Endometrium (tissue), 2 donors: Measurements from ENCODE around the gene IKBKE.

Source experiments
- FAIRE-seq: peaks from 2 replicates; lab custom pipeline; 2012; peaks lifted over from hg19 to GRCh38; lab: Jason Lieb, UNC
- donor health status: control.
- donor health status: control.

Gene IKBKE

DNA sequence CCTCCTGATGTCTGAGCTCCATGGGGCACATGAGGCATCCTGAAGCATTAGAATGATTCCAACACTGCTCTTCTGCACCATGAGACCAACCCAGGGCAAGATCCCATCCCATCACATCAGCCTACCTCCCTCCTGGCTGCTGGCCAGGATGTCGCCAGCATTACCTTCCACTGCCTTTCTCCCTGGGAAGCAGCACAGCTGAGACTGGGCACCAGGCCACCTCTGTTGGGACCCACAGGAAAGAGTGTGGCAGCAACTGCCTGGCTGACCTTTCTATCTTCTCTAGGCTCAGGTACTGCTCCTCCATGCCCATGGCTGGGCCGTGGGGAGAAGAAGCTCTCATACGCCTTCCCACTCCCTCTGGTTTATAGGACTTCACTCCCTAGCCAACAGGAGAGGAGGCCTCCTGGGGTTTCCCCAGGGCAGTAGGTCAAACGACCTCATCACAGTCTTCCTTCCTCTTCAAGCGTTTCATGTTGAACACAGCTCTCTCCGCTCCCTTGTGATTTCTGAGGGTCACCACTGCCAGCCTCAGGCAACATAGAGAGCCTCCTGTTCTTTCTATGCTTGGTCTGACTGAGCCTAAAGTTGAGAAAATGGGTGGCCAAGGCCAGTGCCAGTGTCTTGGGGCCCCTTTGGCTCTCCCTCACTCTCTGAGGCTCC, 26.0 kb downstream of the IKBKE start:
- no peak for FAIRE-seq

GRCh38 chr1:206497363-206497762, 27.1 kb downstream of the IKBKE start:
- no peak for FAIRE-seq

DNA sequence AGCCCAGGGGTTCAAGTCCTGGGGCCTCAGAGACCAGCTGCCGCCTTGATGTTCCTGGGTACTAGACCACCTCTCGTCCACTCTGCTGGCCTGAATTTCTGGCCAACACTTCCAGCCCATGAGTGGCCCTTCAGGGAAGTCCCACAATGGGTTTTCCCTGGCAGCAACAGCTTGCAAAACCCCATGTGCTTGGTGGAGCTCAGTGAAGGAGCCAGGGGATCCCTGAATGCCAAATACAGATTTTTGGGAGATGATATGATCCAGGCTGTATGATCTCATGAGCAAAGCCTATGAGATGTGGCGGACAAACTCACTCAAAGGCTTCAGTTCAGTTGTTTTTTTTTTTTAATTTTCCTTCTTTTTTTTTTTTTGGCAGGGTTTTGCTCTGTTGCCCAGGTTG, 27.5 kb downstream of the IKBKE start:
- no peak for FAIRE-seq

DNA sequence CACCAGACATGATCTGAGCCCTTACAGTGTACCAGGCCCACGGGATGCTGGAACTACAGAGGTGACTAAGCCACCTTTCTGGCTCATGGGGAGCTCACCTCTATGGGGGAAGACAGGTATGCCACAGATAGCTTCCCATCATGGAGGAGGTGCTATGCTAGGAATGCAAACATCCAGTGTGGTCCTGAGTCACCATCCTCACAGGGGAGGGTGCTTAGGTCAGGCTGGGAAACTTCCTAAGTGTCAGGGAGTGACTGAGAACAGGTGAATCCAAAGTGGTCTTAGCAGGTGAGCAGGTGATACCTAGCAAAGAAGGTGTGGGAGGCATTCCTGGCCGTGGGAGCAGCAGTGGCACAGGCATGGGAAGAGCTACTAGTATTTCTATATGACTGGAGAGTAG, 28.4 kb downstream of the IKBKE start:
- FAIRE-seq = no peak

DNA sequence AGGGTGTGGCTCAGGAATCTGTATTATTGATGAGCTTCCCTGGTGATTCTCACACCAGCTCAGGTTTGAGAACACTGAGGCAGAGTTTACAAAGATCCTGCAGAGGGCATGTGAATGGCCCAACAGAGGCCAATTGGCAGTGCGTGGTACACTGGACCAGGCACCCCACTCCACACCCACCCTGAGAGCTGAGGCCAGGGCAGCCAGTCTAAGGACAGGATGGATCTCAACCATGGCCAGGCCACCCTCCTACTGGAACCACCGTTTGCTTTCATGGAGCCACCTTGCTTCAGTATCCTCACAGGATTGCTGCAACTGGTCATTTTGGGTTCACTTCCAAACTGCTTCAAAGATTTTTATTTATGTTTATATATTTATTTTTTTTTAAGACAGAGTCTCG, 29.8 kb downstream of the IKBKE start:
- no peak for FAIRE-seq

- FAIRE-seq = no peak
These were observed 31.6 kb downstream of the IKBKE start for GRCh38 chr1:206501881-206502280.

DNA sequence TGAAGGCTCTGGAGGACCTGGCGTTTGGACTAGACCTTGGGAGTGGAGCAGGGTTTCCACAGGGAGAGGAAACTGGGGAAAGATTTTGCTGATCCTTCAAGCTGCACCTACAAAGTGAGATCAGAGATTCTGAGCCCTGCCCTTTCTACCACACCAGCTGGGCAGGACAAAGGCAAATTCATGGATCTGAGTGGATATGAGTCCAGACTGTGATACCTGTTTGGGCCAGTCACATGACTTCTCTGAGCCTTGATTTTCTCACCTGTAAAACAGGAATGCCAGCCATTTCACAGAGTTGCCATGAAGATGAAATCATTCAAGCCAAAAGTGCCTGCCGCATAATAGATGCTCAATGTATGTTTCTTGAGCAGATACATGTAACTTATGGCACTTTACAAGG, 32.1 kb downstream of the IKBKE start:
- FAIRE-seq = no peak

DNA sequence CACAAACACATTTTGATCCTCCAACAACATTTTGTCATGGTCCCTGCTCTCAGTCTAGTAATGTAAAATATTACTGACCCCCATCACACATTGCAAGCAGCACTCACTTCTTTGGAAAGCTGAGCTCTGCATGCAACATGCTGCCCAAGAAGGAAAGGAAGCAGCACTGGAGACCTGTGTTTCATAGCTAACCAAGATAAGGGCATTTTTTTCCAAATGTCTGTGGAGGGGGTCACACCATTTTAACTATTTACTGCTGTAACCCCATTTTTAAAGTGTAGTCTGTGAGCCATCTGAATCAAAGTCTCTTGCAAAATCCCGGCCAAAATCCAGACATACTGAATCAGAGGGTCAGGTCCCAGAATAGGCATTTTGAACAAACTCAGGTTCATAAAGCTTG, 32.5 kb downstream of the IKBKE start:
- no peak for FAIRE-seq

DNA sequence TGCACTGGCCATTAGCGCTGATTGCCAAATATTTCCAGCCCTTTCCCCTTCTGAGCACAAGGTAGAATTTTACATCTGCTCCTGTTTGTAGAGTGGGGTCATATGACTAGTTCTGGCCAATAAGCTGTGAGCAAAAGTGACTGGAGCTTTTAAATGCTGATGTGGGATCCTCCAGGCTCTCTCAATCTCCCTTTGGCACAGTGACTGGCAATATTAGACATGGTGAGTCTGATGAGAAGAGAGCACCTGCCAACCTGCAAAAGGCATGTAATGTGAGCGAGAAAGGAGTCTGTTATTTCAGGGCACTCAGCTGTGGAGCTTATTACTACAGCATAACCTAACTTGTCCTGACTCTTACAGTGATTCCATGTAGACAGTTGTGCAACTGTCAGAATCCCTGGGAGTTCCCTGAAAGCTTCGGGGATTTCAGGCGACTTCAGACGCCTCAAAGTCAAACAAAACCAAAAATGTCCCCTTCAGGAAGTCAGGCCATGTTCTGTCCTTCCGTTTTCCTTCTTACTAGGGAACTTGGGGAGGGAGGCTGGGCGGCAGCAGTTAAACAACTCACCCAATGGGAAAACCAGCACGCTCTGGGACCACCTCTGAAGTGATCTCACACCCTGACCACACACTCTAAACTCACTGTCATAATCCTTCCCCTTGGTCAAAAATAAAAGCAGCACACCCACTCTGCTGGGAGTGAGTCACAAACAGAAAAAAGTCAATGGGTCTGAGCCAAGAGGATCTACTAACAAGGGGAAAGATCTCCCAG, 33.5 kb downstream of the IKBKE start:
- FAIRE-seq = no peak

DNA sequence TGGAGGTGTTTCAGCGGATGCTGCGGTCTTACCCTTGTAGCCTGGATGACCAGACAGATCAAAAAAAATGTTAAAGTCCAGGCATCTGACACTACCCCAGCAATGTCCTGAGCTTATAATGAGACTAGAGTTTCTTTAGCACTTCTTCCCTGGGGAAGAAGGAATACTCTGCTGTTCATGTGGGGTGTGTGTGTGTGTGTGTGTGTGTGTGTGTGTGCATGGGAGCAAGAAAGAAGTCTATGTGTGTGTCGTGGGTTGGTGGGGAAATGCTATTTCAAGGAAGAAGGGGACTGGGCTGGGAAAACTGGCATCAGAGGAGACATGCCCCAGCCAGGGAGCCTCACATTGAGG, 34.1 kb downstream of the IKBKE start:
- no peak for FAIRE-seq

DNA sequence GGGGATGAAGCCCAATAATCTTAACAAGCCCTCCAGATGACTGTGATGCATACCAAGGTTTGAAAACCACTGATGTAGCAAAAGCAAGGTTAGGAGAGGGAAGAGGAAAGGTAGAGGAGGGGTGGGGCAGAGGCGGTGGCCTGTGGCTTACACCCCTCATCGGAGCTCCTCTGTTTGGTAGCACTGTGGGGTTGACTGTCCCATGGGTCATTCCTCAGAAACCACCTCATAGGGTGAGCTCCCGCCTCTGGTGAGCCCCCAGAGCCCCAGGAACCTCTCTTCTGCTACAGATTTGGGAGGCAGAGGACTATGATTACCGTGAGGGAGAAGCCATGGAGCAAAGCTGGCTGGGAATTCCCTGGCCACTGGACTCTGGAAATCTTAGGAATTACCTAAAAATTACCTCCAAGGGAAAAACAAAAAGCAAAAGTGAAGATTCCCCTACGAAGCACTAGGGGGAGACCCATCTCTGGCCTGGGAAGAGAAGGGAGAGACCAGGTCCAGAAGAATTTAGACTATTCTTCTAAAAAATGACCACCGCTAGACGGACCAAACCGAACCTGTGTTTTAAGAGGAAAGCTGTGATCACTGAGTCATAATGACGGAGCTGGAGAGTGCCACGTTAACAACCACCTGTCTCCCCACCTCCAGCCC, 35.6 kb downstream of the IKBKE start:
- no peak for FAIRE-seq

GRCh38 chr1:206506405-206507283, 36.4 kb downstream of the IKBKE start:
- no peak for FAIRE-seq

- FAIRE-seq = no peak
These were observed 37.2 kb downstream of the IKBKE start, which contains the start of gene RASSF5 for GRCh38 chr1:206507284-206508129. RASSF5 (plus strand) TSS chr1:206507531; CDS start chr1:206507603, 72 bp downstream.

DNA sequence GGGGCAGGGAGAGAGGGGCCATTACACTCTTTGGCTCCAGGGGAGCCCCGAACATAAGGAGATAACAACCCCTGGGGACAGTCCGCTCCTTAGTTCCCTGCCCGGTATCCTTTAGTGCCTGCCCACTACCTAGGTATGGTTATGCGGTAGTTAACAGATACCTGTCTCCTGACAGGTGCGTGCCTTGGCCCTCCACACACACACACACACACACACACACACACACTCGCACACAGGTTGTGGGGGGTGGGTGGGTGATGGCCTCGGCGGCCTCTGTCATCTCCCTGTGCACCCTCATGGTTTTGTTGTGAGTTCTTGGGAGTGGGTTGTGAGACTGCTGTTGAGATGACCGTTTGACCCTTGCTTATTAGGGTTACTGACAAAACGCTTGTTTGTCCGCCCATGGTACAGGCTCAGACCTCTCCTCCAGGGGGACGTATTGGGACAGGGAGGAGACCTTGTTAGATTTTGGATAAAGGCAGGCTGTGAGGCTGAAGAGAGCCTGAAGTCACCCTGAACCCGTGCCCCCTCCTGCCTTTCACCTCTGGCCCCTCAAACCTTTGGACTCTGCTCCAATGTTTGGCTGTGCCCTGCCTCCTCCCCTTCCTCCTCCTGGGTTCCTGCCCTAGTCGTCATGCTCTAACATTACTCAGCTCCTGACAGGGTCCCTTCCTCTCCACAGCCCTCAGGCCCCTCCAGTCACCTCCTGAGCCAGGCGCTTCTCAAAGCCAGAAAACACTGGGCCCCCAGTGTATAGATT, 38.0 kb downstream of the IKBKE start:
- FAIRE-seq = no peak

DNA sequence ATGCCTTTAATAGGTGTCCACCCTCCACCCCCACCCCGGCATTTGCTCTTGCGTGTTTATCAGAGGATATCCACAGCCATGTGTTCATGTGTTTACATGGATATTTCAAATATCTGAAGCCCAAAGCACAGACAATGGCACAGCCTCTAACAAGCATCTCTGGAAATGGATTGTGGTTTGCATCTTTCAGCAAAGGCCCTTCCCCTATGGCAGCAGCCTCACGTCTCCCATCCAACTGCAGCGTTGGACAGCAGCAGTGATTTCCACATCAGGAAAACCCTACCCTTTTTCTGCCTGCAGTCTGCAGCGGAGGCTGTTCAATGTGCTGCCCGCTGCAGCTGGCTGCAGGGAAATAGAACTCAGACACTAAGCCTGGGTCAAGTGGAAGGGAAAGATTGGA, 38.7 kb downstream of the IKBKE start:
- no peak for FAIRE-seq

DNA sequence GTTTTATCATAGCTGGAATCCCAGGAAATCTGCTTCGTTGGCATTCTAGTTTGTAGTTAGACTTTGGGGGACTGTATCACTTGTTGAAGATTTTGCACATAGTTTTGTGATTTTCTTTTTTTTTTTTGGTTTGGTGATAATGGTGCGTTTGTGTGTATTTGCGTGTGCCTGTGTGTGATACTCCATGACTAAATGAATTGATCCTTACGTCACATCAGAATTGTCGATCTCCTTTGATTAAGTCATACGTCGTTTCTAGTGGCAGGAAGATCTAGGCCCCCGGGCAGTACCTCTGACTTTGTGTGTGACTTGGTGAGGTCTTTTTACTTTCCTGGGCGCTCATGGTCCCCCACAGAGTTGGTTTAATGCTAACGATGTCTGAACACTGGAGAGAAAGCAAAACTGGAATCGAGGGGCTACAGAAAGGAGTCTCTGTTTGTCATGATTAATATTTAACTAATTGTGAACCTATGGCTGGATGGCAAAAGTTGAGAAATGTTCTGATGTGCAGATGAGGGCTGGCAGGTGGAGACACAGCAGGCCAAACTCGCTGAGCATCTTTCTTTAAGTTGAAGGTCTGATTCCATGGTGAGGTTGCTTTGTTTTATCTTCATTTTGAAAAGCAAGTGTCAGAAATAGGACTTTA, 39.5 kb downstream of the IKBKE start:
- FAIRE-seq = no peak

DNA sequence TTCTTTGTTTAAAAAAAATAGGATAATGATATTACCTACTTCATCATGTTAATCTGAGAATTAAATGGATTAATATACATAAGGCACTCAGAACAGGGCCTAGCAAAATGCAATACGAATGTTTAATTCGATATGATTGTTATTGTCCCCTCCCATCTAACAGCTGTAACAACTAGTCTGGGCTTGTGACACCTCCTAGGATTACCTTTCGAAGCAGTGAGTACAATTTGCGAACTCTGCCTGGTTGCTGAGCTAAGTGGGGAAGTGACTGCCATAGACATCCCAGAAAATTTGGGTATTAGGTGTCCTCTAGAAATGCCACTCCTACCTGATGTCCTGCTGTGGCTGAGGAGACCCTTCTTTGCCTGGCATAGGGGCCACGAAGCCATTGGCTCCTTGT, 40.1 kb downstream of the IKBKE start:
- FAIRE-seq = no peak

GRCh38 chr1:206511362-206512057, 41.2 kb downstream of the IKBKE start:
- FAIRE-seq = no peak

DNA sequence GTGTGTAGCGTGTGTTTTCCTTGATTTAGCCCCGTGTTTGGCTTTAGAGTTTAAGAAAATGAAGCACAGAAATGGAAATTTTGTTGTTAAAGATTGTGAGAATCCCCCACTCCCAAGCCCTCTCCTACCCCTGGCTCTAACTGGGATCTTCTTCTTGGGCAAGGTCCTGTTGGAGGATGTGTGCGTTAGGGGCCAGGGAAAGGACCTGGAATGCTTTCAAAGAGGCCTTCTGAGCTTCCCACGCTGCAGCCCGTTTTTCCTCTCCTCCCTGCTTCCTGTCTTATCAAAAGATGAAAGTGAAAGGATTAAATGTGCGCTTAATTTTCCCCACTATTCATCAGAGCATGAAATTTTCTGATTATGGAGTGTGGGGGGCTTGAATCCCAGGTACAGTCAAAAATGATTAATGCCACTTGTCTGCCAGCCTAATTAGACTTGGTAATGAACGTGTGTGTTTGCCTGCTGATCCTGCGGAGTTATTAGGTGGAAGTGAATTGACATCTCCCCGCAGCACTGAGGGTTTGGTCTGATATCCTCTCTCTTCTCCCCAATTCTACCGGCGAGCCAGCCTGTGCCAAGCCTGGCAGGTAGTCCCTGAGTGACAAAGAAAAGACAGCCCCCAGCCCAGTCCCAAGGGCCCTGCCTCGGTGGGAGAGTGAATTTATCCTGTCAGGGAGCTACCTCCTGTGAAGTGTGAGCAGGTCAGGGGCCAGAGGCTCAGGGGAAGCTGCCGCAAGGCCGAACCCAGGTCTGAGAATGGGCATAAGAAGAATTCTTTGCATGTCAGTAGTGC, 42.0 kb downstream of the IKBKE start:
- FAIRE-seq = no peak
